Measurements from ENCODE around the gene FBXO38.
"Not testable (repeated sequence)": the region's sequence is repeated elsewhere in the genome, so short reads cannot be mapped to it uniquely, and the experiment has no call there.

FBXO38 gene

GRCh38 chr5:148455185-148455584 lies 71.4 kb downstream of the FBXO38 start:
- no peak for DNase-seq (ENCODE audit: extremely low read depth, low read depth)
- TF ChIP-seq CTCF (IDR thresholded peaks at IDR 0.05; ENCODE audit: low read depth, low read length), result no peak

GRCh38 chr5:148457183-148457620 lies 73.4 kb downstream of the FBXO38 start:
- no peak for DNase-seq (ENCODE audit: extremely low read depth, low read depth)
- no peak; the same call in 1 of the 2 replicates for TF ChIP-seq CTCF (IDR thresholded peaks at IDR 0.05; ENCODE audit: low read depth, low read length)

GRCh38 chr5:148458036-148458888 lies 74.5 kb downstream of the FBXO38 start:
- no peak for TF ChIP-seq CTCF (IDR thresholded peaks at IDR 0.05; ENCODE audit: low read depth, low read length)
- no peak for DNase-seq (ENCODE audit: extremely low read depth, low read depth)

GRCh38 chr5:148459669-148460068 lies 75.9 kb downstream of the FBXO38 start:
- no peak for TF ChIP-seq CTCF (IDR thresholded peaks at IDR 0.05; ENCODE audit: low read depth, low read length)
- no peak for DNase-seq (ENCODE audit: extremely low read depth, low read depth)

GRCh38 chr5:148465381-148466235 lies 81.8 kb downstream of the FBXO38 start:
- no peak for DNase-seq (ENCODE audit: extremely low read depth, low read depth)
- TF ChIP-seq CTCF (IDR thresholded peaks at IDR 0.05; ENCODE audit: low read depth, low read length), result no peak

- DNase-seq (ENCODE audit: extremely low read depth, low read depth), result no peak
- no peak for TF ChIP-seq CTCF (IDR thresholded peaks at IDR 0.05; ENCODE audit: low read depth, low read length)
These were observed 82.5 kb downstream of the FBXO38 start for GRCh38 chr5:148466236-148466580.

GRCh38 chr5:148467958-148468357 lies 84.2 kb downstream of the FBXO38 start:
- no peak for TF ChIP-seq CTCF (IDR thresholded peaks at IDR 0.05; ENCODE audit: low read depth, low read length)
- DNase-seq (ENCODE audit: extremely low read depth, low read depth), result no peak

- not testable (repeated sequence) for DNase-seq (ENCODE audit: extremely low read depth, low read depth)
These were observed 85.0 kb downstream of the FBXO38 start for GRCh38 chr5:148468746-148469145.

All from AG09319 (cell line).